Astrocyte (in vitro differentiated cells and primary cell): ENCODE results near the gene TRMT13.

Source experiments
- EZH2 ChIP-seq: IDR thresholded peaks from 2 replicates; pipeline ENCODE4 v1.6.1; 2012; ENCODE audit warnings: mild to moderate bottlenecking, low read length, inconsistent platforms; ENCODE audit not compliant: insufficient read depth
- TF ChIP-seq, protein P1 (sequence below): IDR thresholded peaks from 2 replicates; pipeline ENCODE4 v1.5.1; 2011; ENCODE audit warnings: low read depth, mild to moderate bottlenecking, inconsistent platforms, low read length, moderate library complexity; ENCODE audit not compliant: insufficient read depth

DNA sequence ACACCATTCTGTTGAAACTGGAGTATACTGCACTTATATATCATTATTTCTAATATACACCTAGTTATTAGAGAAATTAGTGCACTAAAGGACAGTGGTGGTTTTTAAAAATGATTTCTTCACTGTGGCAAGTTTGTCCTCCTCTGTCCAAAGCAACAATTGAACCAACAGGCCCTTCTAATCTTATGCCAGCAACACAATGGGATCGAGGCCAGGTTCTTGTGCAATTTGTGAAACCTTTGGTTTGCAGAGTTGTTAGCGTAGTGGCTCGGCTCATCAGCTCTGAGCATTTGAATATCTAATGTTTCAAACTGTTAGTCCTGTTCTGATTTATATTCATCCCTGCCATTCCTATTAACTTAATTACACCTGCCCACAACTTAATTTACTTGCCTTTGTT lies 54.9 kb downstream of the TRMT13 start:
- no peak for TF ChIP-seq EZH2
- TF ChIP-seq, protein P1, sequence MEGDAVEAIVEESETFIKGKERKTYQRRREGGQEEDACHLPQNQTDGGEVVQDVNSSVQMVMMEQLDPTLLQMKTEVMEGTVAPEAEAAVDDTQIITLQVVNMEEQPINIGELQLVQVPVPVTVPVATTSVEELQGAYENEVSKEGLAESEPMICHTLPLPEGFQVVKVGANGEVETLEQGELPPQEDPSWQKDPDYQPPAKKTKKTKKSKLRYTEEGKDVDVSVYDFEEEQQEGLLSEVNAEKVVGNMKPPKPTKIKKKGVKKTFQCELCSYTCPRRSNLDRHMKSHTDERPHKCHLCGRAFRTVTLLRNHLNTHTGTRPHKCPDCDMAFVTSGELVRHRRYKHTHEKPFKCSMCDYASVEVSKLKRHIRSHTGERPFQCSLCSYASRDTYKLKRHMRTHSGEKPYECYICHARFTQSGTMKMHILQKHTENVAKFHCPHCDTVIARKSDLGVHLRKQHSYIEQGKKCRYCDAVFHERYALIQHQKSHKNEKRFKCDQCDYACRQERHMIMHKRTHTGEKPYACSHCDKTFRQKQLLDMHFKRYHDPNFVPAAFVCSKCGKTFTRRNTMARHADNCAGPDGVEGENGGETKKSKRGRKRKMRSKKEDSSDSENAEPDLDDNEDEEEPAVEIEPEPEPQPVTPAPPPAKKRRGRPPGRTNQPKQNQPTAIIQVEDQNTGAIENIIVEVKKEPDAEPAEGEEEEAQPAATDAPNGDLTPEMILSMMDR, result no peak
